OCI-LY3 (cell line): ENCODE data around the gene UPK3A.

Experiments
- CTCF ChIP-seq: fragments of 200-600, 300-600 bp; sonication (generic); IDR thresholded peaks from 2 replicates; pipeline ENCODE4 v1.5.1; 2014; ENCODE audit warnings: antibody characterized with exemption, low read length, low read depth
- EZH2phosphoT487 ChIP-seq: fragments of 200-600 bp; shearing (Covaris generic); IDR thresholded peaks from 2 replicates; pipeline ENCODE4 v1.6.1; 2018; ENCODE audit warnings: antibody characterized with exemption, mixed run types, low read depth

DNA sequence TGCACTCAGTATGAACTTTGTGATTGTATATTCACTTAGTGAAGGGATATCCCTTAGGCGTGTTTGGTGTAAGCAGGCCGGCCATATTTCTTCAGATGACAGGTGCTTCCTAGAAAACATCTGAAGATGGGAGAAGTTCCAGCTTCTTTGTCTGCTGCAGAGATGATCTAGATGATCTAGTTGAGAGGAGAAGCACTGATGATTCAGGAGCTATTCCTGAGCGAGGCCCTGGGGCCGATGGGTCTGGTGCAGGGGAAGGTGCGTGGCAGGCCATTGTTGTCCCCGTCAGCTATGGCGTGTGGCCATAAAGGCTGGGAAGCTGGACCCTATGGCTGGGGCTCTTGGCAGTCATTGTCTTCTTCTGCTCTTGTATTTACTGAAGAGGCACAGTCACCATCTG, 38.9 kb downstream of the UPK3A start:
- TF ChIP-seq CTCF (no peak), EZH2phosphoT487 (no peak)
